Uterus (tissue), 2 donors: ENCODE data around the gene IRF7.

ENCODE experiments used
- POLR2A ChIP-seq, 2 donors: fragments of 450-650 bp; IDR thresholded peaks; one replicate each; pipeline ENCODE4 v1.6.1; 2016; ENCODE audit warnings: antibody characterized with exemption in 2 of 2, mild to moderate bottlenecking in 1 of 2, moderate library complexity in 1 of 2
- TF ChIP-seq, protein P1 (sequence below), 4 experiments: fragments of 200-600 bp in 2 of 4; fragments of 450-650 bp in 2 of 4; sonication (generic) in 2 of 4; IDR thresholded peaks; one replicate each; pipeline ENCODE4 v1.5.1; 2016 to 2019; ENCODE audit warnings: antibody characterized with exemption in 4 of 4, mild to moderate bottlenecking in 2 of 4, moderate library complexity in 1 of 4

DNA sequence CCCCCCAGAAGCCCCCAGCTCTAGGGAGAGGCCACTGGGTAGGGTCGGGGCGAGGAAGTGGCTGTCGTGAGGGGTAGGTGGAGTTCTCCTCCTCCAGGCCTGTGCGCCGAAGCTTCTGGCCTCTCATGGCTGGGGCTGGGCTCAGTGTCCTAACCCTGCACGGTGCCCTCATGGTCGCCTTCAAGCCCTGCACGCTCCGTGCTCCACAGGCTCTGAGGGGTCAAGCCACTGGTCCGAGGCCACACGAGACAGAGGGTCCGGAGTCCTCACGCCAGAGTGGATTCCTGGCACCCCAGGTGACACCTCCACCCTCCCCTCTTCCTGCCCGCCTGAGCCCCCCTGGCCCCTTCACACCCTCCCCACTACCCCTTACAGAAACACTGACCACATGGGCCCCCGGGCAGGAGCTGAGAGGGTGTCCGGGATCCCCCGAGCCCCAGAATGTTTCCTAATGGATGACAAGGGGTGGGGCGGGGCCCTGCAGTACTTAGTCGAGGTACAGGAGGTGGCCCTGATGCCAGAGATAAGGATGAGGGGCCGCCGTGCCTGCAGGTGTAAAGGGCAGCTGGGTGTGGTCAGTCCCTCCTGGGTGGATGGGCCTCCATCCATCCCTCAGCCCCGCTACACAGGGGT, 10.0 kb upstream of the IRF7 start:
- TF ChIP-seq, protein P1, sequence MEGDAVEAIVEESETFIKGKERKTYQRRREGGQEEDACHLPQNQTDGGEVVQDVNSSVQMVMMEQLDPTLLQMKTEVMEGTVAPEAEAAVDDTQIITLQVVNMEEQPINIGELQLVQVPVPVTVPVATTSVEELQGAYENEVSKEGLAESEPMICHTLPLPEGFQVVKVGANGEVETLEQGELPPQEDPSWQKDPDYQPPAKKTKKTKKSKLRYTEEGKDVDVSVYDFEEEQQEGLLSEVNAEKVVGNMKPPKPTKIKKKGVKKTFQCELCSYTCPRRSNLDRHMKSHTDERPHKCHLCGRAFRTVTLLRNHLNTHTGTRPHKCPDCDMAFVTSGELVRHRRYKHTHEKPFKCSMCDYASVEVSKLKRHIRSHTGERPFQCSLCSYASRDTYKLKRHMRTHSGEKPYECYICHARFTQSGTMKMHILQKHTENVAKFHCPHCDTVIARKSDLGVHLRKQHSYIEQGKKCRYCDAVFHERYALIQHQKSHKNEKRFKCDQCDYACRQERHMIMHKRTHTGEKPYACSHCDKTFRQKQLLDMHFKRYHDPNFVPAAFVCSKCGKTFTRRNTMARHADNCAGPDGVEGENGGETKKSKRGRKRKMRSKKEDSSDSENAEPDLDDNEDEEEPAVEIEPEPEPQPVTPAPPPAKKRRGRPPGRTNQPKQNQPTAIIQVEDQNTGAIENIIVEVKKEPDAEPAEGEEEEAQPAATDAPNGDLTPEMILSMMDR (IDR thresholded peaks at IDR 0.05): no peak
- no peak for TF ChIP-seq POLR2A (IDR thresholded peaks at IDR 0.05)
